GM23338 (cell line): Measurements from ENCODE around the gene IFITM1. TPM values are rescaled to one million over a fixed set of nuclear protein-coding genes. Genes with fewer than 3 reads are reported as not detected.

Experiments
- ATAC-seq: fragments of 200-7000 bp; cut with Tn5 transposase; 3 replicates; pipeline ENCODE4 v1.9.1; 2020
- DNase-seq: peaks from one replicate; pipeline ENCODE4 v3.0.0-alpha.2; 2015; ENCODE audit warnings: low spot score
- H2AFZ ChIP-seq: fragments of 200-600 bp; sonication (generic); 2 replicates; pipeline ENCODE4 v1.8.0; 2016; ENCODE audit warnings: antibody characterized with exemption, mild to moderate bottlenecking, moderate library complexity
- H3F3A ChIP-seq: fragments of 200-600 bp; sonication (generic); replicated peaks from 2 replicates; pipeline ENCODE4 v1.8.0; 2017; ENCODE audit warnings: antibody characterized with exemption, mixed run types, low read depth
- H3K27ac ChIP-seq: fragments of 200-600 bp; sonication (generic); 2 replicates; pipeline ENCODE4 v1.6.1; 2016; ENCODE audit warnings: low read depth
- H3K27me3 ChIP-seq: fragments of 200-600 bp; sonication (generic); 2 replicates; pipeline ENCODE4 v1.8.0; 2016; ENCODE audit warnings: mild to moderate bottlenecking, mixed run types, moderate library complexity; ENCODE audit not compliant: insufficient read depth
- H3K36me3 ChIP-seq: fragments of 200-600 bp; sonication (generic); 2 replicates; pipeline ENCODE4 v1.8.0; 2016; ENCODE audit warnings: mild to moderate bottlenecking; ENCODE audit not compliant: insufficient read depth
- H3K4me1 ChIP-seq: fragments of 200-600 bp; sonication (generic); 2 replicates; pipeline ENCODE4 v1.8.0; 2016; ENCODE audit warnings: mild to moderate bottlenecking, moderate library complexity; ENCODE audit not compliant: insufficient read depth
- H3K4me2 ChIP-seq: fragments of 200-600 bp; sonication (generic); 2 replicates; pipeline ENCODE4 v1.7.1; 2017; ENCODE audit warnings: mixed run types
- H3K4me3 ChIP-seq: fragments of 200-600 bp; sonication (generic); 2 replicates; pipeline ENCODE4 v1.6.1; 2016; ENCODE audit warnings: mixed run types
- H3K79me2 ChIP-seq: fragments of 200-600 bp; sonication (generic); replicated peaks from 2 replicates; pipeline ENCODE4 v1.8.0; 2017; ENCODE audit warnings: mild to moderate bottlenecking; ENCODE audit not compliant: insufficient read depth
- H3K9me2 ChIP-seq: fragments of 200-600 bp; sonication (generic); 2 replicates; pipeline ENCODE4 v1.8.0; 2017; ENCODE audit not compliant: insufficient read depth
- H4K20me1 ChIP-seq: fragments of 200-600 bp; sonication (generic); replicated peaks from 2 replicates; pipeline ENCODE4 v1.8.0; 2017; ENCODE audit warnings: mild to moderate bottlenecking; ENCODE audit not compliant: insufficient read depth
- H3K27ac Mint-ChIP-seq: 2 replicates; pipeline ENCODE4 v1.8.0; 2020; ENCODE audit warnings: inconsistent platforms, mild to moderate bottlenecking, moderate library complexity, mixed read lengths
- H3K27me3 Mint-ChIP-seq: 3 replicates; pipeline ENCODE4 v1.8.0; 2022; ENCODE audit warnings: low read depth, mild to moderate bottlenecking, moderate library complexity, mixed read lengths, inconsistent platforms; ENCODE audit not compliant: insufficient read depth, poor library complexity
- H3K36me3 Mint-ChIP-seq: 3 replicates; pipeline ENCODE4 v1.8.0; 2021; ENCODE audit warnings: low read depth, mild to moderate bottlenecking, inconsistent platforms, moderate library complexity, mixed read lengths
- H3K4me1 Mint-ChIP-seq: 3 replicates; pipeline ENCODE4 v1.8.0; 2020; ENCODE audit warnings: mild to moderate bottlenecking, inconsistent platforms, mixed read lengths
- H3K4me3 Mint-ChIP-seq: 3 replicates; pipeline ENCODE4 v1.8.0; 2021; ENCODE audit warnings: moderate library complexity, mild to moderate bottlenecking, inconsistent platforms, mixed read lengths
- H3K9me3 Mint-ChIP-seq: 3 replicates; pipeline ENCODE4 v1.8.0; 2020; ENCODE audit warnings: moderate library complexity, mild to moderate bottlenecking, inconsistent platforms, mixed read lengths
- CREB1 ChIP-seq: fragments of 250-450 bp; sonication (Bioruptor Pico); IDR thresholded peaks from 2 replicates; pipeline ENCODE4 v1.5.0; 2020; ENCODE audit warnings: low read depth, mild to moderate bottlenecking, moderate library complexity
- CTCF ChIP-seq, 2 experiments: fragments of 200-600 bp in 1 of 2; sonication (generic) in 1 of 2; conservative IDR thresholded peaks; 2 replicates each; pipeline versions ENCODE4 v1.5.1 to v1.6.1; 2016 to 2017; ENCODE audit warnings: antibody characterized with exemption in 2 of 2, low read depth in 2 of 2, mild to moderate bottlenecking in 2 of 2, moderate library complexity in 1 of 2
- ETS1 ChIP-seq: IDR thresholded peaks from 2 replicates; pipeline ENCODE4 v1.6.1; 2016; ENCODE audit warnings: antibody characterized with exemption
- EZH2 ChIP-seq: fragments of 200-600 bp; sonication (generic); IDR thresholded peaks from one replicate; pipeline ENCODE4 v1.8.0; 2017; ENCODE audit warnings: antibody characterized with exemption, mild to moderate bottlenecking, low read depth; ENCODE audit not compliant: unreplicated experiment
- EZH2phosphoT487 ChIP-seq: fragments of 200-600 bp; sonication (generic); IDR thresholded peaks from one replicate; pipeline ENCODE4 v1.8.1; 2018; ENCODE audit warnings: antibody characterized with exemption; ENCODE audit not compliant: unreplicated experiment
- JUNB ChIP-seq: IDR thresholded peaks from one replicate; pipeline ENCODE4 v1.6.1; 2016; ENCODE audit warnings: antibody characterized with exemption; ENCODE audit not compliant: unreplicated experiment
- NANOG ChIP-seq: IDR thresholded peaks from 2 replicates; pipeline ENCODE4 v1.6.1; 2016; ENCODE audit warnings: antibody characterized with exemption, borderline replicate concordance
- POLR2AphosphoS5 ChIP-seq: IDR thresholded peaks from 2 replicates; pipeline ENCODE4 v1.6.1; 2016; ENCODE audit warnings: antibody characterized with exemption, low read depth
- REST ChIP-seq: IDR thresholded peaks from one replicate; pipeline ENCODE4 v1.6.1; 2018; ENCODE audit warnings: antibody characterized with exemption; ENCODE audit not compliant: unreplicated experiment
- STAT1 ChIP-seq: IDR thresholded peaks from one replicate; pipeline ENCODE4 v1.6.1; 2016; ENCODE audit warnings: antibody characterized with exemption; ENCODE audit not compliant: unreplicated experiment
- ZNF114 ChIP-seq: fragments of 250-450 bp; sonication (Bioruptor Pico); IDR thresholded peaks from 2 replicates; pipeline ENCODE4 v1.5.0; 2020; ENCODE audit warnings: mild to moderate bottlenecking, moderate library complexity
- ZNF331 ChIP-seq: fragments of 250-450 bp; sonication (Bioruptor Pico); IDR thresholded peaks from 2 replicates; pipeline ENCODE4 v1.5.0; 2020; ENCODE audit warnings: low read depth, mild to moderate bottlenecking, moderate library complexity
- ZNF462 ChIP-seq: fragments of 250-450 bp; sonication (Bioruptor Pico); IDR thresholded peaks from 2 replicates; pipeline ENCODE4 v1.5.0; 2020; ENCODE audit warnings: mild to moderate bottlenecking, moderate library complexity
- polyA plus RNA-seq: library from polyadenylated mRNA; unstranded; fragments of >200 nt; fragmentation: Nextera tagmentation; extraction: Ambion mirVana; gene quantifications from 2 replicates; pipeline ENCODE4 v1.2.1, GENCODE V29; 2016
- total RNA-seq: library from RNA; depleted of rRNA; stranded (reverse); fragments of >200 nt; shearing (Covaris generic); gene quantifications from 2 replicates; pipeline ENCODE4 v1.2.3, GENCODE V29; 2014

IFITM1 gene
- total and polyA plus RNA-seq, 2 experiments from 2014 or later = 396 to 1,194 TPM

GRCh38 chr11:297586-298405 lies 16.0 kb upstream of the IFITM1 start:
- H2AFZ ChIP-seq = no peak overlapping the region
- DNase-seq = no peak

More at GRCh38 chr11:297586-298405, 16.0 kb upstream of the IFITM1 start:
- H3K9me2 ChIP-seq = no peaks in the 10 kb centered on the region
- H3K4me1 ChIP-seq = peaks cover 28% of the 10 kb centered on the region
- no peak overlapping the region for H3K4me3 Mint-ChIP-seq
- peak overlapping the region; percentile 61 for H3K27ac Mint-ChIP-seq
- H3K4me1 Mint-ChIP-seq = peaks cover 28% of the 10 kb centered on the region
- H3K27me3 Mint-ChIP-seq = peaks cover 14% of the 10 kb centered on the region
- H3K27me3 ChIP-seq = no peaks in the 10 kb centered on the region
- no peak overlapping the region for H3K4me2 ChIP-seq
- H3K36me3 Mint-ChIP-seq = peaks cover 8% of the 10 kb centered on the region; the same call in 2 of the 3 replicates
- no peaks in the 10 kb centered on the region for H3K36me3 ChIP-seq
- ATAC-seq = peak; percentile 5
- H3K27ac ChIP-seq = no peak overlapping the region
- H3F3A ChIP-seq = 0 out of 2 replicates have a peak, but pooled peaks cover 8% of the 10 kb centered on the region
- no peaks in the 10 kb centered on the region for H3K79me2 ChIP-seq
- no peak overlapping the region for H3K4me3 ChIP-seq
- TF ChIP-seq ZNF331 (CRISPR knock-in tag) (no peak), POLR2AphosphoS5 (peak; percentile 34; the same call in 1 of the 2 replicates), EZH2 (no peak), EZH2phosphoT487 (no peak), STAT1 (no peak), CREB1 (CRISPR knock-in tag) (no peak), CTCF (conservative IDR thresholded peaks at IDR 0.05; ENCODE audit: low read depth in 2 of 2) (peak in 1 of 2 experiments; percentile 42; a peak in 1 of 4 replicates), ZNF114 (CRISPR knock-in tag) (no peak), NANOG (no peak), JUNB (no peak), REST (no peak), ETS1 (no peak), ZNF462 (CRISPR knock-in tag) (no peak)
- no peaks in the 10 kb centered on the region for H4K20me1 ChIP-seq
- peaks cover under 1% of the 10 kb centered on the region; the same call in 2 of the 3 replicates for H3K9me3 Mint-ChIP-seq
